NB4 (cell line): Measurements from ENCODE around the gene MCHR2.

Experiments used
- DNase-seq: peaks from one replicate; pipeline ENCODE4 v3.0.0; 2010; ENCODE audit warnings: low read depth
- H3K4me3 ChIP-seq: one replicate; pipeline ENCODE4 v1.5.1; 2011; ENCODE audit warnings: mild to moderate bottlenecking, low read depth, low read length, moderate library complexity
- CTCF ChIP-seq: IDR thresholded peaks from one replicate; pipeline ENCODE4 v1.5.1; 2012; ENCODE audit warnings: low read depth, low read length
- MAX ChIP-seq: IDR thresholded peaks from 2 replicates; pipeline ENCODE4 v1.6.1; 2011; ENCODE audit warnings: low read depth, low read length
- MYC ChIP-seq: IDR thresholded peaks from 2 replicates; pipeline ENCODE4 v1.6.1; 2011; ENCODE audit warnings: low read depth, low read length
- POLR2A ChIP-seq: IDR thresholded peaks from 2 replicates; pipeline ENCODE4 v1.6.1; 2011; ENCODE audit warnings: mild to moderate bottlenecking; ENCODE audit not compliant: insufficient read length; ENCODE audit errors: extremely low read depth

Gene MCHR2

DNA sequence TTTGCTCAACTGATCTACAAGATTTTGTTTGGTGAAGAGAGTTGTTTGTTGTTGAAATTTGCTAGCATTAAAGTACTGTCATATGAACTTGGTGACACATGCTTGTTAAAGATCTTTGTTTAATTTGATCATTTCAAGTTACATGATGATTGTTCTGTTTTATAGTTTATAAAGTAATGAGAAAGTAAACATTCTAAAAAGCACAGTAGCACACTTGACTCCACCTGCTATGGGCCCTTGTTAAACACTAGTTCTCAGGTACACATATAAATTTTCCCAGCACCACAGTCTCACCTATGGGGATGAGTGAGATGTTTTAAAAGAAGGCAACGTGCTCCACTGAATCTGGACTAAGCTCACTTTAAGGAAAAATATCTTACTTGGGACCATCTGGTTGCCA lies 14.1 kb downstream of the MCHR2 start:
- no peak for TF ChIP-seq POLR2A
- TF ChIP-seq MAX, result no peak
- no peak overlapping the region for H3K4me3 ChIP-seq
- no peak for DNase-seq

DNA sequence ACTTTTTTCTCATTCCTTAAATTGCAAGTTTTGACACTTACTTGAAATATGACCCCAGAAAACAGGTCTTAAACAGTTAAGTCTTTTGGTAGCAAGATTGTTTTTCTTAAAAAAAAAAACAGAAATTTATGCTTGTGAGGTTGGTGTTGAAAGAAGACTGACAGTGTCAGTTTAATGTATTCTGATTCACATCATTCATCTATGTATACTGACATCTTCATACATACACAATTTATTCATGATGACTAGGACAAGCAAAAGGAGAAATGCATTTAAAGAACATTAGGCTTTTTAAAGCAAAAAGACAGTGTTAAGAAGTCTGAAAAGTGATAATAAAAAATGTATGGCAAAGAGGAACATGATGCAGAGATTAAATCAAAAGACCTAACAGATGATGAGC lies 27.0 kb downstream of the MCHR2 start:
- TF ChIP-seq MAX (no peak), POLR2A (no peak), MYC (no peak), CTCF (no peak)
- DNase-seq, result no peak
- no peak overlapping the region for H3K4me3 ChIP-seq

GRCh38 chr6:99960027-99960426 lies 34.0 kb downstream of the MCHR2 start:
- no peak for DNase-seq
- no peak overlapping the region for H3K4me3 ChIP-seq
- TF ChIP-seq MAX, result no peak
- TF ChIP-seq MYC, result no peak
- TF ChIP-seq CTCF, result no peak
- no peak for TF ChIP-seq POLR2A

DNA sequence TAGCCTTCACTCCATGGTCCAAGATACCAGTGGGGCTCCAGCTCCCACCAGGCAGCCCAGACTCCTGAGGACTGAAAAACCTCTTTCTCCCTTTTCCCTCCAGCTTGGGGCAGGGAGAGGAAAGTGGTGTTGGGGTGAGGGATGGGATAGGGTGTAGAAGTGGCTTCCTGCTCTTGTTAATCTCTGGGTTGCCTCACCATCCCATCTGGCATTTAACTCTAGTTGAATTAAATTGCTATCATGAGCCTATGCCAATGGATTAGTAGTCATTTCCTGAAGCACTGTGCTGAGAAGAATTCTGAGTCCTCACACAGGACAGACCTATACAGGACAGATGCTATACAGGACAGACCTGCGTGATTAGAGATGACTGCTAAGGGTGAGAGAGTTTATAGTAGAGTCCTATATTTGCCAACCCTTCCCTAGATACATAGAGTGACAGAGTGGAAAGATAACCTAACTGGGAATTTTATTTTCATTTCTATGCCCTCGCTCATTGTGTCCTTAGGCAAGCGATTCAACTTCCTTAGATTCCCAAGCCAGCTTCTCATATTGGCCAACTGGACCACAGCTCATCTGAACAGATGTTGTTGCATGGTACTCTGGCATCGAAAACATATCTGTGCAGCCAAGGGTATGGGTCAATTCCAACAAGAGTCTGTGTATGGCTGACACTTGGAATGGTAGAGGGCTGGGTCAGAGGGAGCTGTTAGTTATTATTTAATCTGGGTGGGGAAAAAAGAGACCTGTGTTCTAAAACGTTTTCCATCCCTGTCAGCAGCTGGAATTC lies 42.8 kb downstream of the MCHR2 start:
- H3K4me3 ChIP-seq, result no peak overlapping the region
- no peak for DNase-seq
- TF ChIP-seq POLR2A (no peak), MYC (no peak), CTCF (no peak), MAX (no peak)

DNA sequence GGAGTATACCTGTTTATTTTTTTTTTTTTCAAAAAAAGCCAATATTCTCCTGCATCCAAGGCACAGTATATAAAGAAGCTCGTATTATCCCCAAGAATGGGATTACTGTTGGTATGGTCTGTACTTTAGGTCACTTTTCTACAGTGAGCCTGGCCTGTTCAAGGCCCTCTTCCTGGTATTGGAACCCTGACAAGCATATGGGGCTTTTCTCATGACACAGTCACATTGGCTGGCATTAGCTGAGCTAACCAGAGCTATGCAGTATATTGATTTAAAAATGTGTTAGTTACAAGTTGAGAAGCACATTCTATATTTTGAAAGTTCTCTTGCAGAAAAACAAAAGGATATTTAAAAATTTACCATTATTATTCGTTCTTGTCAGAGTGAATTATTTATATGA lies 48.0 kb downstream of the MCHR2 start:
- no peak for DNase-seq
- no peak for TF ChIP-seq POLR2A
- no peak for TF ChIP-seq MYC
- TF ChIP-seq MAX, result no peak
- TF ChIP-seq CTCF, result no peak
- H3K4me3 ChIP-seq, result no peak overlapping the region

DNA sequence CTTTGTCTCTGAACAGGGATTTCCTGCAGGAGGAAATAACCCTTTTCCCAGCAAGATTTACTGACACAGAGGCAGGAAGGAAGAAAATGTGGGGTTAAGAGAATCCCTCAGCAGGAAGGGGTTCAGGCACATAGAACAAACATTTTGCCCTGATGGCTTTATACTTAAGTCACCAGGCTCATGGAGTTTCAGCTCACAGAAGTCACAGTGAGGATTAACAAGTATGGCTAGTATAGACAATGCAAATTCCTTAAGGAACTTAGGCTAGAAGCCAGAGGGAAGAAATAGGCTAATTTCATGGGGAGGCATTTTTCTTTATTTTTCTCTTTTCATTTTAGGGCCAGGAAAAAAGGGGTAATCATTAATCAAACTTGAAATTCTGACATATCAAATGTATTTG lies 50.2 kb downstream of the MCHR2 start:
- no peak for TF ChIP-seq CTCF
- DNase-seq, result no peak
- H3K4me3 ChIP-seq, result no peak overlapping the region
